ENCODE results near the gene DNAJB6. TPM values are rescaled to one million over a fixed set of nuclear protein-coding genes. Genes with fewer than 3 reads are reported as not detected.

The DNAJB6 gene
- total and polyA plus RNA-seq, 2 donors (not counting 3 experiments of a cell fraction or from before 2014, with no cell fraction given), result 69.6 to 135 TPM

DNA sequence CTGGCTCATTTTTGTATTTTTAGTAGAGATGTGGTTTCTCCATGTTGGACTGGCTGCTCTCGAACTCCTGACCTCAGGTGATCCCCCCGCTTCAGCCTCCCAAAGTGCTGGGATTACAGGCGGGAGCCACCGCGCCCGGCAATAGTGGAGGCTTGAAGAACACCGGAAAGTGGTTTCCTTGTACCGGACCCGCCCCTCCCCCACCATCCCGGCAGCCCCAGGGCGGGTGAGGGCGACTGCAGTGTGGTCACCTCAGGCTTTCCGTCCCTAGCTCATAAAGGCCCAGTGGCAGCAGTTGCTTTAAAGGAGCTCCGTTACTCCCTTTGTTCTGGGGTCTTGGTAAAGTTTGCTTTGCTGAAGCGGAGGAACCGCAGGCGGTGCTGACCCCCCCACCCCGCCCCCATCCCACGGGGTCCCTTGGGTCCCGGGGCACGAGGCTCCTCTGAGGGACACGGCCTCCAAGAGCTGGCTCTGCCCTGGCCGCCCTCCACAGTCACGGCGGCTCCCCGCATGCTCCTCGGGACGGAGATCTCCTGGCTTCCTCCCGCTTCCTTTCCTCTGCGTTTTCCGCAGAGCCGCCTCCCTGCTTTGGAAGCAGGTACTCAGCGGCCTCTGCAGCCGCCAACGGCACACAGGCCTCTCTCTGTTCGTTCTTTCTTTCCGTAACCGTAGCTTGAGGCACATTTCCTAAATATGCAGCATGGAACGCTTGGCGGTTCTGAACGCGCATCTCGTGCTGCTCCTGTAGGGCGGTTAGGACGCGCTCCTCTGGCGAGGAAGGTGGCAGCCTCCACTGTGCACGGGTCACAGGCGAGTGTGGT, 77.3 kb downstream of the DNAJB6 start:
- H3K4me2 ChIP-seq (ENCODE audit: insufficient read depth, low read length), result no peak overlapping the region
- H3K36me3 ChIP-seq (ENCODE audit: control insufficient read depth in 2 of 2, extremely low read depth in 1 of 2, insufficient read depth in 2 of 2, low read length in 2 of 2), result peaks cover 8 to 30% of the 10 kb centered on the region in 2 experiments
- no peaks in the 10 kb centered on the region for H3K9me1 ChIP-seq (replicated peaks; ENCODE audit: control insufficient read depth, extremely low read depth, insufficient read depth, low read length)
- no peaks in the 10 kb centered on the region for H3K79me2 ChIP-seq (ENCODE audit: control insufficient read depth, insufficient read depth, low read length)
- H3K4me3 ChIP-seq (replicated peaks in 1 of 3; ENCODE audit: insufficient read depth in 1 of 3, low read depth in 1 of 3, low read length in 3 of 3), result no peak overlapping the region
- no peaks in the 10 kb centered on the region for H3K4me1 ChIP-seq (ENCODE audit: control insufficient read depth, extremely low read depth, insufficient read depth, low read length)
- no TSS peak for BruUV-seq (replicated peaks)
- TF ChIP-seq EZH2 (IDR thresholded peaks at IDR 0.05; ENCODE audit: borderline replicate concordance, low read depth, low read length, severe bottlenecking) (no peak), JUN (IDR thresholded peaks at IDR 0.05; ENCODE audit: borderline replicate concordance, insufficient read depth, insufficient read length, low read depth) (no peak), POLR2AphosphoS5 (IDR thresholded peaks at IDR 0.05; ENCODE audit: insufficient read depth, low read depth, low read length) (no peak)
- TF ChIP-seq, protein P1, sequence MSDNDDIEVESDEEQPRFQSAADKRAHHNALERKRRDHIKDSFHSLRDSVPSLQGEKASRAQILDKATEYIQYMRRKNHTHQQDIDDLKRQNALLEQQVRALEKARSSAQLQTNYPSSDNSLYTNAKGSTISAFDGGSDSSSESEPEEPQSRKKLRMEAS (IDR thresholded peaks at IDR 0.05; ENCODE audit: insufficient read depth, insufficient read length), result no peak
- POLR2A ChIA-PET, result no interaction called here
- intact Hi-C loops (cut with micrococcal nuclease) (no loop called here), dilution Hi-C loops (cut with MboI; ENCODE audit: extremely low pct_ligation_motif_present, low sequenced_read_pairs) (no loop called here)
- no peaks in the 10 kb centered on the region for H4K20me1 ChIP-seq (replicated peaks; ENCODE audit: control insufficient read depth, extremely low read depth, insufficient read depth, low read length)
- CTCF ChIA-PET, result interaction anchor here (1.5 kb wide), 1 partner anchor 15 kb away, joined by 3 read pairs; no protein-coding TSS in a partner anchor
- DNase-seq (ENCODE audit: low read depth, low spot score), result no peak
- no peak for FAIRE-seq
- no peak overlapping the region for H3K9ac ChIP-seq (replicated peaks; ENCODE audit: extremely low read depth, insufficient read depth, low read length)
- H2AFZ ChIP-seq (ENCODE audit: low read depth, low read length), result no peak overlapping the region
- H3K27ac ChIP-seq (ENCODE audit: insufficient read depth, low read depth, low read length), result no peak overlapping the region
- H3K9me3 ChIP-seq (replicated peaks; ENCODE audit: control insufficient read depth, insufficient read depth, low read length), result no peaks in the 10 kb centered on the region
- H3K27me3 ChIP-seq (ENCODE audit: control insufficient read depth in 2 of 2, insufficient read depth in 2 of 2, low read length in 2 of 2), result no peaks in the 10 kb centered on the region

GRCh38 chr7:157414702-157415096, 77.9 kb downstream of the DNAJB6 start:
- intact Hi-C loops (cut with micrococcal nuclease) (no loop called here), dilution Hi-C loops (cut with MboI; ENCODE audit: extremely low pct_ligation_motif_present, low sequenced_read_pairs) (no loop called here)
- CTCF ChIA-PET, result no interaction called here
- H3K4me3 ChIP-seq (replicated peaks in 1 of 3; ENCODE audit: insufficient read depth in 1 of 3, low read depth in 1 of 3, low read length in 3 of 3), result no peak overlapping the region
- H3K27me3 ChIP-seq (ENCODE audit: control insufficient read depth in 2 of 2, insufficient read depth in 2 of 2, low read length in 2 of 2), result no peaks in the 10 kb centered on the region
- TF ChIP-seq EZH2 (IDR thresholded peaks at IDR 0.05; ENCODE audit: borderline replicate concordance, low read depth, low read length, severe bottlenecking) (no peak), FOS (IDR thresholded peaks at IDR 0.05; ENCODE audit: borderline replicate concordance, insufficient read depth, low read length) (no peak), POLR2AphosphoS5 (IDR thresholded peaks at IDR 0.05; ENCODE audit: insufficient read depth, low read depth, low read length) (no peak), GATA2 (IDR thresholded peaks at IDR 0.05; ENCODE audit: insufficient read depth, insufficient read length, low read depth, low read length) (no peak), POLR2A (IDR thresholded peaks at IDR 0.05; ENCODE audit: low read depth, low read length) (no peak), JUN (IDR thresholded peaks at IDR 0.05; ENCODE audit: borderline replicate concordance, insufficient read depth, insufficient read length, low read depth) (no peak), MYC (IDR thresholded peaks at IDR 0.05; ENCODE audit: low read depth, low read length) (no peak)
- TF ChIP-seq, protein P2, sequence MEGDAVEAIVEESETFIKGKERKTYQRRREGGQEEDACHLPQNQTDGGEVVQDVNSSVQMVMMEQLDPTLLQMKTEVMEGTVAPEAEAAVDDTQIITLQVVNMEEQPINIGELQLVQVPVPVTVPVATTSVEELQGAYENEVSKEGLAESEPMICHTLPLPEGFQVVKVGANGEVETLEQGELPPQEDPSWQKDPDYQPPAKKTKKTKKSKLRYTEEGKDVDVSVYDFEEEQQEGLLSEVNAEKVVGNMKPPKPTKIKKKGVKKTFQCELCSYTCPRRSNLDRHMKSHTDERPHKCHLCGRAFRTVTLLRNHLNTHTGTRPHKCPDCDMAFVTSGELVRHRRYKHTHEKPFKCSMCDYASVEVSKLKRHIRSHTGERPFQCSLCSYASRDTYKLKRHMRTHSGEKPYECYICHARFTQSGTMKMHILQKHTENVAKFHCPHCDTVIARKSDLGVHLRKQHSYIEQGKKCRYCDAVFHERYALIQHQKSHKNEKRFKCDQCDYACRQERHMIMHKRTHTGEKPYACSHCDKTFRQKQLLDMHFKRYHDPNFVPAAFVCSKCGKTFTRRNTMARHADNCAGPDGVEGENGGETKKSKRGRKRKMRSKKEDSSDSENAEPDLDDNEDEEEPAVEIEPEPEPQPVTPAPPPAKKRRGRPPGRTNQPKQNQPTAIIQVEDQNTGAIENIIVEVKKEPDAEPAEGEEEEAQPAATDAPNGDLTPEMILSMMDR (IDR thresholded peaks at IDR 0.05; ENCODE audit: extremely low read depth in 1 of 2, insufficient read depth in 1 of 2, low read depth in 1 of 2, low read length in 2 of 2), result no peak
- TF ChIP-seq, protein P1 (IDR thresholded peaks at IDR 0.05; ENCODE audit: insufficient read depth, insufficient read length), result no peak
- H3K27ac ChIP-seq (ENCODE audit: insufficient read depth, low read depth, low read length), result no peak overlapping the region
- no peak overlapping the region for H2AFZ ChIP-seq (ENCODE audit: low read depth, low read length)
- H3K4me1 ChIP-seq (ENCODE audit: control insufficient read depth, extremely low read depth, insufficient read depth, low read length), result no peaks in the 10 kb centered on the region
- no peaks in the 10 kb centered on the region for H4K20me1 ChIP-seq (replicated peaks; ENCODE audit: control insufficient read depth, extremely low read depth, insufficient read depth, low read length)
- no peak for FAIRE-seq
- no peaks in the 10 kb centered on the region for H3K9me3 ChIP-seq (replicated peaks; ENCODE audit: control insufficient read depth, insufficient read depth, low read length)
- POLR2A ChIA-PET, result no interaction called here
- H3K9ac ChIP-seq (replicated peaks; ENCODE audit: extremely low read depth, insufficient read depth, low read length), result no peak overlapping the region
- H3K79me2 ChIP-seq (ENCODE audit: control insufficient read depth, insufficient read depth, low read length), result no peaks in the 10 kb centered on the region
- no peaks in the 10 kb centered on the region for H3K9me1 ChIP-seq (replicated peaks; ENCODE audit: control insufficient read depth, extremely low read depth, insufficient read depth, low read length)
- no peak for DNase-seq (ENCODE audit: low read depth, low spot score)
- no TSS peak for BruUV-seq (replicated peaks)
- peaks cover 8 to 30% of the 10 kb centered on the region in 2 experiments for H3K36me3 ChIP-seq (ENCODE audit: control insufficient read depth in 2 of 2, extremely low read depth in 1 of 2, insufficient read depth in 2 of 2, low read length in 2 of 2)
- no peak overlapping the region for H3K4me2 ChIP-seq (ENCODE audit: insufficient read depth, low read length)
